Hematopoietic multipotent progenitor cell treated with erythropoietin and hydrocortisone succinate and interleukin-3 and kit ligand, for 17 days (in vitro differentiated cells): ENCODE data around the gene CLEC9A.
"Not testable (repeated sequence)": the region's sequence is repeated elsewhere in the genome, so short reads cannot be mapped to it uniquely, and the experiment has no call there.

ENCODE experiments used
- DNase-seq: peaks from one replicate; pipeline ENCODE4 v3.0.0-alpha.2; 2015; ENCODE audit warnings: low spot score

CLEC9A gene

DNA sequence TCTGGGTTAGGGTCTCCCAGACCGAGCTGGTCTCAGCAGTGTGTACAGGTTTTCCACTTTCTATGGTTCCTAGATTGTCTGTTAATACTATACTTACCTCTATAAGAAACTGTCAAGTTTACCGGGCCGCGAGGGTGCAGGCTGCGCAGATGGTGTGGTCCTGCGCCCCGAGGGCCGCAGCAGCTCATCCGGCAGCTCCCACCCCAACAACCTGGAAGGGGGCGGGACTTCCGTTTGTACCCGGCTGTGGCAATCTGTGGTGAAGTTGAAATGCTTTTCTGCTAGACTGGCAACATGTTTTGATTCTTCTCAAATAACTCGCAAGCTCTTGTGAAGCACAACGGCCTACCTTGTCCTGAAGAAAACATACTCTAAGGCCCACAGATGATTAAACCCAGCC, at the start of gene CLEC9A:
TSS of gene CLEC9A (plus strand) at position 237 of the 400 bp plus-strand sequence. CDS start 22,006 bp downstream, outside the sequence.
- DNase-seq: no peak

DNA sequence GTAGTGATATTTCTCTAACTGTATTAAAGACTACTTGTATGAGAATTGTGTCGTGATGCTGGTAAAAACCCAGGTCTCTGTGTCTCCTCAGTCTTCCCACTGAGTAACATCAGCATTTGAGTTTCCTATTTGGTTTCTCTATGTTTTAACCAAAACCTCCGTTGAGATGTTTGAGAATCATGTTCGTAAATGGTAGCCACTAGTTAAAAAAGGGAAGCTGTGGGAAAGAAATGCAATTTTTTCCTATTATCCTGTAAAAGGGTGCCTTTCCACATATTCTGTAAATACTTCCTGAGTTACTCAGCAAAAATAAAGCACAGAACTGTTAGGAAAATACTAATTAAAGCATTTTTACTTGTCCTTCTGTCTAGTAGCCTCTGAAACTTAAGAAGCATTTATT, 38.6 kb upstream of the CLEC9A start:
- DNase-seq: no peak

DNA sequence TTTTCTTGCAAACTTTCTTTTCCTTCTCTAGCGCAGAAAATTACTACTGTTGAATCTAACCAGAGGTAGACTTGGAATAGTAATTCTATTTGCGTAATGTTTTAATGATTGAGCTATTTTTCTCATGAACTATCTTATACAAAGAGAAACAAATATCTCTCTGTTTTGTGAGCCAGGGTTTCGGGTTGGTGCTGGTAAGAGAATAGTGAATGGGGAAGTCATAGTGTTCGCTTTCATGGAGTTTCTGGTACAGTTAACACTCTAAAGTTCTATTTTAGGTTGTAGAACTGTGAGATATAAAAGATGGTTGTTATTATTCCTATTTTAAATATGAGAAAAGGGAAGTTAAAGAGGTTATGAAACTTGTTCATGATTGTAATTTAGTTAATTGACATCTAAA, 38.2 kb upstream of the CLEC9A start:
- no peak for DNase-seq

DNA sequence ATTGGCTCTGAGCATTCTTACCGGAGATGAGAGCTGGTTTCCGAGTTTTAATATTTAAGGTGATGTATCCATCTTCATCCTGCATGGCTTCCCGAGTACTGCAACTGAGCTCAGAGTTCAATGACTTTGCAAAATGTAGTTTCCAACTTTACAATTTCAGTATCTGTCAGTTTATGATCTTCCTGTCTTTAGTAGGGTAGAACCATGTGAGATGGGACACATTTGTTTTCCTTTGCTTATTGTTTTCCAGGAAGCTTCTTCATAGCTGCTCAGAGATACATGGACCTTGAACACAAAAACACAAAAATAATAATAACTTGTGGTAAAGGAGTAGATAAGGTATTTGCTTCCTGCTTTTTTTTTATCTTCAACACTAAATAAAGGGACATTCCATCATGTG, 31.5 kb upstream of the CLEC9A start, which contains the start of gene CLEC1B:
TSS of gene CLEC1B (minus strand) at position 106 of the 400 bp plus-strand sequence. CDS start at position 85, 21 bp downstream.
- DNase-seq: no peak

DNA sequence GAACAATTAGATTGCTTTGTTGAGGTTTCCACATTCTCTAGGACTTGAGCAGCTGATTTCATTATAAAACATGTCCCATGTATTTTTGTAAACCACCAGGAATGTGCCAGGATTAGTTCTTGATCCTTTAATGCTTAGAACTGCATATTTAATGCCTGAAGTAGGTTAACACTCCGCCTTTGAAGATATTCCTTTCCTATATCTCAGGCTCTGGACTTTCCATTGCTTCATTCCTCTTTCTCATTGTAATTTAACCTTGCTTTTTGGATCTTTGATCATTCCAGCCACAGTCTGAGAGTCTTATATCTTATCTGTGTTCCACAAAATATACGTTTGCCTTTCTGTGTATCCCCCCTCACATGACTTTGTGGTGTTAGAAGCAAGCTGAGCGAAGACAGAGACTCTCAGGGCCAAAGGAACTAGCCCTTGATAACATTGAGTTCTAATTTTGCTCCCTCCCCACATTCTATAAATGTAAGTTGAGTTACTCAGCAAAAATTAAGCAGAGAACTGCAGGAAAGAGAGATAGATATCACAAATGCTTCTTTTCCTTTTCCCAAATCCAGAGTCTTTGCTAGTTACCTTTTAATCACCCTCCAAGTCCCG, 29.2 kb upstream of the CLEC9A start:
- no peak for DNase-seq

DNA sequence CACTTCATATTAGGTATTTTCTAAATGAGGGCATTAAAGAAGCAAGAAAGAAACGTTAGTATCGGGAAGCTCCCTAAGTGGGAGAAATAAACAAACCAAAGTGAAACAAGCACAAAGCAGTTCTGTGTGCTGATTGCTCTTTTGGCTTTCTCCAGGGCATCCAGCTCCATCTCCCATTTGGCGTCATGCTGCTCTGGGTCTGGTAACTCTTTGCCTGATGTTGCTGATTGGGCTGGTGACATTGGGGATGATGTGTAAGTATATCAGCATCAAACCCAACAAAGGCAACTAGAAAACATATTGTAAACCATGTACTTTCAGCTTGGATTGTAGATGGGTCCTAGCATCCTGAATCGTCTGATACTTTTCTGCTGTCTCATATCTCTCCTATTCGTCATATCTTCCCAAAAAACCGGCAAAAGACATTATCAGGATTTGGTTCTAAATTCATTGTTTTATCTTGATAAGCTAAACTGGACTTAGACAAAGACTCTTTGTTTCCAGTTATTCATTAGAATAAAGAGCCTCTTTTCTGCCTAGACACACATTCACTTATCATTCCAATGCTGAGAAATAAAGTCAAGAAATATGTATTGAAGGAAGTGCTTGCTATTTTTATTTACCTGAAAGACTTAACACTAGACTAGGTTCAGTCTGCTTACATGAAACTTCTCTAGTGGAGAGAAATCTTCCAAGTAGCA, 17.7 kb upstream of the CLEC9A start:
- DNase-seq: no peak

DNA sequence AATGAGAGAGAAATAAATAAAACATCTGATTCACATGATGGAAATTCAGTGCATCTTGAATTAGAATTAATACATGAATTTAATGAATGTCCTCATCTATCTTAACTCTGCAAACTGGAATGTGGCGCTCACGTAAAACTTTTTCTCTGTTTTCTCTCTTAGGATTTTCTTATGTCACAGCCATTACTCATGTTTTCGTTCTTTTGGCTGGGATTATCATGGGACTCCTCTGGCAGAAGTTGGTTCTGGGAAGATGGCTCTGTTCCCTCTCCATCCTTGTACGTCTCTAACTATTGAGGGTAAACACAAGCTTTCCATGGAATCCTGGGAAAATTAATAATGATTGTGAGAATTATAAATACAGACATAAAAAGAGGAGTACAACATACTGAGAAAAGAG, 15.0 kb upstream of the CLEC9A start:
- DNase-seq: no peak

DNA sequence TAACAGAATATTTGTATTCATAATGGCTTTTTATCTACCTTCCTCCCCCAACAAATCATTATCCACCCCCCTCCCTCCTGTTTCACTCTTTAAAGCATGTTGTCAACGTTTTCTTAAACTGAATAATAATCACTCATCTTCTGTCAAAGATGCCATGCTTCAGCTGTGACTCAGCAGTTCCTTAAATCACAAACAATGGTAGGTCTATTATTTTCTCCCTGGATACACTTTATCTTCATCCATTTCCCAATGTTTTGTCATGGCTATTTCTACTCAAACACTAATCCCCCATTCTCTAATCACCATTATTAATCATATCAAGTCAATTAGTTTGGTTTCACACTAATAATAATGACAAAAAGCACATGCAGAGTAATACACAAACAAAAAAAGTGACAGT, 13.6 kb upstream of the CLEC9A start:
- no peak for DNase-seq

DNA sequence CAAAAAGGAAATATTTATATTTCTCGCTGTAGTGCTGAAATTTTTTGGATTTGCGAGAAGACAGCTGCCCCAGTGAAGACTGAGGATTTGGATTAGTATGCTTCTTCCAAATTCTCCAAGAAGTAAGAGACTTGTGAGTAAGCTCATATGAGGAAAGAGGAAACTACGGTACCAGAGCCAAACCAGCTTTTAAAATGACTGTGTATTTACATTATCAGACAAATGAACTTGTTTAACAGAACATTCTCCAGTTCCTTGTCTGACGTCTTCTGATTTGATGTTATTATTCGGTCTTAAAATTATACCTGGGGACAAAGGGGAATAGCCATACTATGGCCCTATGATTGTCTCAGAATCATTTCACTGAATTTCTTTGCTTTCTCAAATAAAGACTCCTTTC, 12.1 kb upstream of the CLEC9A start:
- DNase-seq: no peak

DNA sequence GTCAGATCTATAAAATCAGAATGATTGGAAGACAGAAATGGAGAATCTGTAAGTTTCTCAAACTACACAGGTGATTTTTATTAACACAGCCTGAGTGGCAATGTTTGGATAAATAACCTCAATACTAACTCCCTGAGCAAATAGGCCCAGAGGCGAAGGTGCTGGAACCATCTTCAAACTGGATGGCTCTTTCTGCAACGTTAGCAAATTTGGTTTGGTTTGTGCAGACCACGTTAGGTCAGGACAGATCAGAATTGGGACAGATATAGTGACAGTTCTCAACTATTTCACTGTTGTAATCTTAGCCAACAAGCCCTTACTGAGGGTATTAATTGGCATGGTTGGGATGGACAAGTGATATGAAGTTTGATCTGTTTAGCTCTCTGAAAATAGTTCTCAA, 9.1 kb upstream of the CLEC9A start:
- DNase-seq: no peak

DNA sequence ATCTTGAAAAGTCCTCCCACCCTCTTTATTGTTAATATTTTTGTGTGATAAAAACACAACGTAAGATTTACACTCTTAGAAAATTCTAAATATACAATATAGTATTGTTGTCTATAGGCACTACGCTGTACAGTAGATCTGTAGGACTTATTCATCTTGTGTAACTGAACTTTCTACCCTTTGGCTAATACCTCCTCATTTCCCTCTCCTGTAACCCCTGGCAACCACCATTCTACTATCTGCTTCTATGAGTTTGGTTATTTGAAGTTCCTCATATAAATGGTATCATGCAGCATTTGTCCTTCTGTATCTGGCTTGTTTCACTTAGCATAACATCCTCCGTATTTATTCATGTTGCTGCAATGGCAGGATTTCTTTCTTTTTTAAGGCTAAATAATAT, 5.2 kb upstream of the CLEC9A start:
- DNase-seq: no peak

DNA sequence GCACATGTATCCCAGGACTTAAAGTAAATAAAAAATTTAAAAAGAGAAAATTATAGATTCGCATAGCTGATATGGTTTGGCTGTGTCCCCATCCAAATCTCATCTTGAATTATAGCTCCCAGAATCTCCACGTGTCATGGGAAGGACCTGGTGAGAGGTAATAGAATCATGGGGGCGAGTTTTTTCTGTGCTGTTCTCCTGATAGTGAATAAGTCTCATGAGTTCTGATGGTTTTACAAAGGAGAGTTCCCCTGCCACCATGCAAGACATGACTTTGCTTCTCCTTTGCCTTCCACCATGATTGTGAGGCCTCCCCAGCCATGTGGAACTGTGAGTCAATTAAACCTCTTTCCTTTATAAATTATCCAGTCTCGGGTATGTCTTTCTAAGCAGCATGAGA, 3.8 kb upstream of the CLEC9A start:
- not testable (repeated sequence) for DNase-seq

DNA sequence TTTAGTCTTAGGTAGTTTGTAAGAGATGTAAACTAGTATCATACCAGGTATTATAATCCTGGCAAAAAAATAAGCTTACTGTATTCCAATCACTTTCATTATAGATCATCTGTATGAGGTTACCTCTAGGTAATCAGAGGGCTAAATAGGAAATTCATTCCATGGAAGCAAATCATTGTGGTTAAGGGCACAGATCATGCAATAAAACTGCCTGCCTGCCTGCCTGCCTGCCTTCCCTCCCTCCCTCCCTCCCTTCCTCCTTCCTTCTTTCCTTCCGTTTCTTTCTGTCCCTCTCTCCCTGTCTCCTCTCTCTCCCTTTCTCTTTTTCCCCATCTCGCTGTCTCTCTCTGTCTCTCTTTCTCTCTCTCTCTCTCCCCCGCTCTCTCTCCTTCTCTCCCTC, 3.2 kb upstream of the CLEC9A start:
- no peak for DNase-seq

DNA sequence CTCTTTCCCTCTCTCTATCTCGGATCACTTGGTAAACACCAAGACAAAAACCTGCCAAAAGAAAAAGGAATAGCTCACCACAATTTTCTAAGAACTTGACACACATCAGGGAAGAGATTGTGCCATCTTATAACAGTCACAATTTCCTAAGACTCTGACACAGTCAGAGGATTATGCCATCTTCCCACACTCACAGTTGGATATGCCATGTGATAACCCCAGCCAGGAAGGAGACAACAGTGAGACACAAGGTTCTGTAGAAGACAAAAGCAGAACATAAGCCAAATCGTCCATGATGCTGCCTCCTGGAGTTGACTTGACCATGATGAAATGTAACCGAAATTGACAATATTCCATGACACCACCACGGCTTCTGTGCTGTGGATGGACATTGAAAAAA, 2.8 kb upstream of the CLEC9A start:
- DNase-seq: no peak

DNA sequence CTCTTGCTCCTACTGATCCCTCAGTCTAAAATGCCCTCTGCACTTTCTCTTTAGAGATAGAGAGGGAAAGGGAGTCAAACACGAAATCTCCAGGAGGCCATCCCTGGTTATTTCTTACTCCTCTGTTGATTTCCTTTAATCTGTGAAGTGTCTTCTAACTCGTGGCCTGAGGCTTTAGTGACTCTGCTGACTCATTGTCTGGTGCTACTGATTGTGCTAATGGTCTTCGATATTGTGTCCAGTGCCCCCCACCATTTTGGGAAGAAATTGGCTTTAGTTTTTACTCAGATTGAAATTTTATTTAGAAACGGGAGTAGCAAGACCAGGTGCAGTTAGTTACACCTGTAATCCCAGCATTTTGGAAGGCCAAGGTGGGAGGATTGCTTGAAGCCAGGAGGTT, 839 bp downstream of the CLEC9A start:
- no peak for DNase-seq

DNA sequence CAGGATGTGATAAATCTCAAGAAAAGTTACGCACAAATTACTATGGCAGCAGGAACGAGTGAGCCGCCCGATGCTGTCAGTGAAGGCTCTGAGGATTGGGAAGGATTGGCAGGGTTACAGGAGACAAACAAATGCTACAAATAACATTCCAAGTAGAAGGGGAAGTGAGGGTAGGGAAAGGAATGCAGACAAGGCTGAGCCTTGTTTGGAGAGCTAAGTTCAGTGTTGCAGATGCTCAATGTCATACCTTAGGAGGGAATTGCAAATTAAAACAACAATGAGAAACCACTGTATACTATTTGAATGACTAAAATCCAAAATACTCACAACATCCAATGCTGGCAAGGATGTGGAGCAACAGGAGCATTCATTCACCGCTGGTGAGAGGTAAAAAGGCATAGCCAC, 1.3 kb downstream of the CLEC9A start:
- no peak for DNase-seq

DNA sequence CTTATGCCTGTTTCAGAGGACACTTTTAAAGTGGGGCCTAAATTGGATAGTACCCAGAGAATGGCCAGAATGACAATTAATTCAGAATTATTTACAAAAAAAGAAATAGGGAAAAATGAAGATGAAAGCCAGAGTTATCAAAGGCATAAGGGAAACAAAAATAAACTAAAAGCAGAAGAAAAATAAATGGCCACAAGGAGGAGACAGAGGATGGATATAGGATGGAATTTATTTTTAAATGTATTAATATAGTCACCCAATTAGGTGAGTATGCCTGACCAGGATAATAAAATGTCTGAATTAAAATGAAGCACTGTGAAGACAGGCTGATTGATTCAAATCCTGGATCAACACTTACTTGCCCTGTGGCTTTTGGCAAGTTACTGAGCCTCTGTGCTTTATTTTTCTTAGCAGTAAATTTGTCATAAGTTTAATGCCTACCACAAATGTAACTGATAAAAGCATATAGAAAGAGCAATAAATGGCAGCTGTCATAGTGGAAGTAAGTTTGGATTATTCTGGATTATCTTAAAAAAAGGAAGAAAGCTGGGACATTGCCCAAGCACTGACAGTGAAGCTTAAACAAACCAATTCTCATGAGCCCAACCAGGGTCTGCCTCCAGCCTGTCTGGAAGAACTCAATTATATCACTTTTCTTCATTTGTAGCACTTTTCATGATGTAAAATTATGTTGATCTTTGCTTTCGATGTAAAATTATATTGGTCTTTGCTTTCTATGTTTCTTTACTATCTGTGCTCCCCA, 3.5 kb downstream of the CLEC9A start:
- no peak for DNase-seq

DNA sequence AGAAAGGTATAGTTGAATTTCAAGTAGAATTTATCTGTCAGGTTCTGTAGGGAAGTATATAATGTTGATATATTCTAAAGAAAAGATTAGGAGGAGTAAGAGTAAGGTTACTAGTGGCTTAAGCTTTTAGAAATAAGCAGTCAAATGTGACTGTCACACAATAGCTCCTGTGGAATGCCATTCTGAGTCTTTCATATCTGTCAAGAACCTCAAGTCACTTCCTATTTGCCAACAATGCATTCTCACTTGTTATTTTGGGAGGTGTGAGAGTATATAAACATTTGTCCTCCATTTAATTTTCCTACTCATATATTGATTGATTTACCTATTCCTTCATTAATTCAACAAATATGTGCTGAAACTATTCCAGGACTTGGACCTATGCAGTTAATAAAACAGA, 11.7 kb downstream of the CLEC9A start:
- no peak for DNase-seq

DNA sequence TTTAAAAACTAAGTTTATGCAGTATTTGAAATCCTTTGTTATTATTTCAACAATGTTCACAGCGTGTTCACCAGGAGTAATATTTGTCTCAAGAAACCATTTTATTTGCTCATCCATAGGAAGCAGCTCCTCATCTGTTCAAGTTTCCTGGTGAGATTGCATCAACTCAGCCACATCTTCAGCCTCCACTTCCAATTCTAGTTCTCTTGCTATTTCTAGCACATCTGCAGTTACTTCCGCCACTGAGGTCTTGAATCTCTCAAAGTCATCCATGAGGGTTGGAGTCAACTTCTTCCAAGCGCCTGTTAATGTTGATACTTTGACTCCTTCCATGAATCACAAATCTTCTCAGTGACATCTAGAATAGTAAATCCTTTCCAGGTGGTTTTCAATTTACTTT, 18.0 kb downstream of the CLEC9A start:
- no peak for DNase-seq

DNA sequence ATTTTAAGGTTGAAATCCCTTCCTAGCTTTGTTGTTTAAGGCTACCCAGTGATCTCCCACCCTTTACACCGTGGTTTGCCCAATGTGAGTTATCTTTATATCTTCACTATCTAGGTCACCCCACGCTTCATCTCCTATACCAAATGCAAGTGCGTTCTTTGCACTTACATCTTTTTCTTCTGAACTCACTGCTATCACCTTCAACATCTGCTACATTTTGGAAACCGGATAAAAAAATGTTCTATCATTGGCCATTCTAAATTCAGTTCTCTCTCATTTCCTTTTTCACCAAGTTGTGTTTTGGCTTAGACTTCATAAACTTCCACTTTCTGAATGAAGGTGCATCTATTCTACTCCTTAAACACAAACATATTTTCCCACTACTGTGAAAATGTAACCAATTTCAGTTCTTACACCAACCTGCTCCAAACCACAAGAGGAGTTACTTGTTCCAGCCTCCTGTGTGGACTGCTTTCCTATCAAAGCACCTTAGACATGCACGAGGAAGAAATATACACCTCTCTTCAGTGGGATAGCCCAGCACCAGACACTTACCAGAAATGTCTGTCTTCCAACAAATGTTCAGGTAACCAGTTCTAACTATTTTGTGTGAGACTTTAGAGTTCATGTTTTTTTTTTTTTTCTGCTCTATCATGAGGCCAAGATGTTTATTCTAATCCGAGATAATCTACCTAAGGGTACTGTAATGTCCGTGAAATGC, 21.9 kb downstream of the CLEC9A start:
- no peak for DNase-seq

DNA sequence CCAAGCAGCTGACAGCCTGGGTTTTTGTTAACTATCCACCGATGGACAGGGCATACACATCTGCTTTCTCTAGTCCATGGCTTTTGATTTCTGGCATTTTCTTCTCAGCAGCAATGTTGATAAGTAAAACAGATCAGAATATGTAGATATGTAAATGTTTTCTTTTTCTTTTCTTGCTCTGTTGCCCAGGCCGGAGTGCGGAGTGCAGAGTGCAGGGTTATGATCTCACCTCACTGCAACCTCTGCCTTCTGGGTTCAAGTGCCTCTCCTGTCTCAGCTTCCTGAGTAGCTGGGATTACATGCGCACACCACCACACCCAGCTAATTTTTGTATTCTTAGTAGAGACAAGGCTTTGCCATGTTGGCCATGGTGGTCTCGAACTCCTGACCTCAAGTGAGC, 27.9 kb downstream of the CLEC9A start:
- DNase-seq: no peak

DNA sequence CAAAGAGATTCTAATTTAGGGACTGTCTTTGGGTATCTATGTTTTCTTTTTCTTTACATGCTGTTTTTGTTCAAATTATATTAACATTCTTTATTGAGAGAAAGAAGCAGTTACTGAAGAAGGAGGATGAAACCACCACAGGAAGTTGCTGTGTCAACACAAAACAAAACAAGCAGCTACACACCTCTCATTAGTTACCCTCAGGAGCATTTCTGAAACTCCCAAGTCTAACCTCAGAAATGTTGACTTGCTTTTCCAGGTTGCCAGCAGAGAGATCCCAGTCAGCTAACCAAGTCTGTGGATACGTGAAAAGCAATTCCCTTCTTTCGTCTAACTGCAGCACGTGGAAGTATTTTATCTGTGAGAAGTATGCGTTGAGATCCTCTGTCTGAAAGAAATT, 34.8 kb downstream of the CLEC9A start:
- DNase-seq: no peak

DNA sequence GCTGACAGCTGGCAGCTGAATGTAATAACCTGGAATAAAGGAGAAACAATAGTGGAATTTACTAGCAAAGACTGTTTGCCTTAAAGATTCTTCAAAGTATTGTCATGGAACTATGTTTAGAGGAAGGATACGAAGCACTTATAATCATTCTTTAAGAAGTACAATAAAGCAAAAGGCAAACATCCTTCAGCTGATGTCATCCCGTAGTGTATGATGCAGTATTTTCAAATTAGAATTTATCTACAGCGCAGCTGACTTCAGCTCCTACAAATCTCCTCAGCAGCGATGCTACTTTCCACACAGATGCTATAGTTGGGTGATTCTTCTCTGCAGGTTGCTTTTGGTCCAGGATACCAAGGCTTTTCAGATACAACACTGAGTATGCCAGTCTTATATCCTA, 36.8 kb downstream of the CLEC9A start:
- no peak for DNase-seq
